LHCN-M2 (cell line): ENCODE results near the gene NOP14. TPM values are rescaled to one million over a fixed set of nuclear protein-coding genes. Genes with fewer than 3 reads are reported as not detected.
"Not testable (repeated sequence)": the region's sequence is repeated elsewhere in the genome, so short reads cannot be mapped to it uniquely, and the experiment has no call there.

Experiments
- DNase-seq: peaks from one replicate; pipeline ENCODE4 v3.0.0-alpha.2; 2012; ENCODE audit warnings: low read depth
- total RNA-seq: library from RNA; depleted of rRNA; stranded (reverse); fragments of >200 nt; gene quantifications from 2 replicates; pipeline ENCODE4 v1.2.3, GENCODE V29; 2014

The NOP14 gene
- total RNA-seq, 1 experiment from 2014 or later = 33.1 TPM

DNA sequence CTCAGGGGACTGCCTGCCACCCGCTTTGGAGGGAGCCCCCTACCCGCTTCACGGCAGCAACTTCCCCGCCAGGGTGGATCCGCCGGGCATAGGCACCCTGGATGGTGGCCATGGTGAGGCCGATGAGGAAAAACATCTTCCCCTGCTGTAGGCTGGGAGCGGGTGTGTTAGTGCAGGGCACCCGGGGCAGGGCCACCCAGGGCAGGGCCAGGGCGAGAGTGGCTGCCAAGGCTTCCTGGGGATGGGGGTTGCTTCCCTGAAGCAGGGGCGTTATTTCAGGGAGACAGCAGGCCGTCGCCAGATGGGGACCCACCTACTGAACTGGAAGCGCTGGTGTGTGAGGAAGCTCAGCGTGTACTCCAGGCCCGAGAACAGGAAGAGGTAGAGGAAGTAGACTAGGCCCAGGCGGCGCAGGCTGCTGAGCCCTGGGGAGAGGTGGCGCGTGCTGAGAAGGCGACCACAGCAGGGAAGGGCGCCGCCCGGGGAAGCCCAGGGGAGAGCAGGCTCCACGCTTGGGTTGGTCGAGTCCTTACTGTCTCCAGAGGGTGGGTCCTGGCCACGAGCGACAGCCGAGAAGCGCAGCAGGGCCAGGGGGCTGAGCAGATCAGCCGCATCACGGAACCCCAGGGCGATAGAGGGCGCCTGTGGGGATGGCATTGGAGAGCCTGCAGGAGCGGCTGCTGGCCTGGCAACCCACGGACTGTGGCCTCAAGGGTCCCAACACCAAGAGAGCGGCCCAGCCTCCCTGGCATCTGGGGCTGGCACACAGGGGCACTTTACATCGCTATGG, 31.5 kb downstream of the NOP14 start:
- no peak for DNase-seq

DNA sequence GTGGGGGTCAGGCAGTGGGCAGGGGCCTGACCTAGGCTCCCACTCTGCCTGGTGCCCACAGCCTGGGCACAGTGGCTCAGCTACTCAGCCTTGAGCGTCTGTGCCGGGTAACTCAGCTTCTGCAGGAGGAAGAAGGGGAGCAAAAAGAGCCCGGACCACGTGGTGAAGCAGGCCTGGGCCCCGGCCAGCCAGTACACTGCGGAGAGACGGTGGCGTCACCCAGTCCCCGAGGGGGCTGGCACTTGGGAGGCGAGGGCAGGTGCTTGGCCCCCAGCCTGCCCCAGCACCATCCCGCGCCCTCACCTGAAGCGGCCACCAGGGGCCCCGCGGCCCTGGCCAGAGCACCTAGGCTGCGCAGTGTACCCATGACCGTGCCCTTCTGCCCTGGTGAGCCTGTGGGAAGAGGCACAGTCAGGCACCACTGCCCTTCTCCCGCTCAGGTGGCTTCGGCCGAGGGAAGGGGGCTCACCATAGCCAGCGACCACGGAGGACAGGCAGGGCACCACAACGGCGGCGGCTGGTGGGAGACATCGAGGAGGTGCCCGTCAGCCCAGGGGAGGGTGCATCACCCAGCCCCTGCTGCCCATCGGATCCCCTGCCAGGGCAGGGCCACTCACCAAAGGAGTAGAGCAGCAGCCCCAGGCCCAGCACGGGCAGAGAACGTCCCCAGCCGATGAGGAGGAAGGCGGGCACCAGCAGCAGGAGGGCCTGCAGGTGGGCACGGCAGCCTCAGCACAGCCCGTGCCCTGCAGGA, 32.3 kb downstream of the NOP14 start:
- DNase-seq = no peak

DNA sequence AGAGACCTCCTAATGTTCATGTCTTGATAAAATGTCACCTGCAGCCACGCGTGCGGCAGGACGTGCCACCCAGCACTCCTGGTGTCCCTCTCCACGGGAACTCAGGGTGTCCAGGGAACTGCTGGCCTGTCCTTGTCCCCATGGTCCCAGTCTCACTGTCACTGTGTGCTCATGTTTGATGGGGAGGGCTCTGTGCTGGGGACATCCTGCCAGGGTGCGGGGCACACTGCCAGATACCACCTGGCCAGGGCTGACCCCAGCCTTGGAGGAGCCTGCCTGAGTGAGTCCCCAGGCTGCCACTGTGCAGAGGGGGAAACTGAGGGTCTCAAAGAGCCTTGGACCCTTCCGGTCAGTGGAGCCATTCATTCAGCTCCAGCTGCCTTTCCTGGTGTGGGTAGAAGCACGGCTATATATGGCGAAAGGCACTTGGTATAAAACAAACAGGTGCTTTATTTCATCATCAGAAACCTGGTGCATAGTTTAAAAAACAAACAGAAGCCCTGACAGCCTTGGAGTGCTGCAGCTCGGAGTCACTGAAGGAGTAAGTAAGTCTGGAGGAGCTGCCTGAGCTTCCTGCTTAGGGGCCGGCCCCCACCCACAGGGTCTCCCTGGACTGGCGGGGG, 33.0 kb downstream of the NOP14 start:
- no peak for DNase-seq

DNA sequence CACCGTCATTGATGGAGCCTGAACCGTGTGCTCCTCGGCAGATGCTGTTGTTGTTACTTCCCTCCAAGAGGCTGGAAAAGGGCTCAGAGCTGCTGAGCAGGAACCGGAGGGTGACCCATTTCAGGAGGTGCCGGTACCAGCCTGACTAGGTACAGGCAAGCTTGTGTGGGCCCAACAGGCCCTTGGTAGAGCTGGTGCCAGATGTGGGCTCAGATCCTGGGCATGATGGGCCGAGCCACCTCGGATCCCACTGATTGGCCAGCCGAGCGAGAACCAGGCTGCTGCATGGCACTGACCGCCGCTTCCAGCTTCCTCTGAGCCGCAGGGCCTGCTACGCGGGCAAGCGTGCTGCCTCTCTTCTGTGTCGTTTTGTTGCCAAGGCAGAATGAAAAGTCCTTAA, 33.7 kb downstream of the NOP14 start:
- DNase-seq = no peak

DNA sequence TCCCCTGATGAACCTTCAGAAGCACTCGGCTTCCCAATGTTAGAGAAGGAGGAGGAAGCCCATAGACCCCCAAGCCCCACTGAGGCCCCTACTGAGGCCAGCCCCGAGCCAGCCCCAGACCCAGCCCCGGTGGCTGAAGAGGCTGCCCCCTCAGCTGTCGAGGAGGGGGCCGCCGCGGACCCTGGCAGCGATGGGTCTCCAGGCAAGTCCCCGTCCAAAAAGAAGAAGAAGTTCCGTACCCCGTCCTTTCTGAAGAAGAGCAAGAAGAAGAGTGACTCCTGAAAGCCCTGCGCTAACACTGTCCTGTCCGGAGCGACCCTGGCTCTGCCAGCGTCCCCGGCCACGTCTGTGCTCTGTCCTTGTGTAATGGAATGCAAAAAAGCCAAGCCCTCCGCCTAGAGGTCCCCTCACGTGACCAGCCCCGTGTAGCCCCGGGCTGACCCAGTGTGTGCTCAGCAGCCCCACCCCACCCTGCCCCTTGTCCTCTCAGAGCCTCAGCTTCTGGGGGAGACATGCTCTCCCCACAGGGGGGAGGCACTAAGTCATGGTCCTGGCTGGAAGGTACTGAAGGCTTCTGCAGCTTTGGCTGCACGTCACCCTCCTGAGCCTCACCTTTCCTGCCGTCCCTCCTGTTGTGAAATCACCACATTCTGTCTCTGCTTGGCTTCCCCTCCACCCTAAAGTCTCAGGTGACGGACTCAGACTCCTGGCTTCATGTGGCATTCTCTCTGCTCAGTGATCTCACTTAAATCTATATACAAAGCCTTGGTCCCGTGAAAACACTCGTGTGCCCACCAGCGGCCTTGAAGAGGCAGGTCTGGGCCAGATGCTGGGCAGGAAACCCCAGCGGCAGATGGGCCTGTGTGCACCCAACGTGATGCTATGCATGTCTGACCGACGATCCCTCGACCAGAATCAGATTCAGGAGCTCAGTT, 34.7 kb downstream of the NOP14 start:
- no peak for DNase-seq

DNA sequence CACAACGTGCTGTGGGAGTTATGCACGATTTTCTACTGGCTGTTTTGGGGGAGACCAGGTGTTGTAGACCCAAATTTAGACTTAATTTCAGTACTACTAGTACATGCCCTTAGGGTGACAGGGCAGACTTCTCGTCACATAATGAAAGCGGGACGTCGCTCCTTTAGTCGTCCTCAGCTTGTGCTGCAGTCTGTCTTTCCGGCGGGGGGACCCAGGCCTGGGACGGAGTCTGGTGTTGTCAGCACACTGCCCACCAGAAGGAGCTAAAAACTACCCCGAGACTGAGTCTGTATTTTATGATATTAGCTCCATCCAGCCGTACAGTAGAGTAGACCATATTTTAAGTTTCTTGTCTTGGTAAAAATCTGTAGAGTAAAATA, 35.5 kb downstream of the NOP14 start:
- DNase-seq = no peak

DNA sequence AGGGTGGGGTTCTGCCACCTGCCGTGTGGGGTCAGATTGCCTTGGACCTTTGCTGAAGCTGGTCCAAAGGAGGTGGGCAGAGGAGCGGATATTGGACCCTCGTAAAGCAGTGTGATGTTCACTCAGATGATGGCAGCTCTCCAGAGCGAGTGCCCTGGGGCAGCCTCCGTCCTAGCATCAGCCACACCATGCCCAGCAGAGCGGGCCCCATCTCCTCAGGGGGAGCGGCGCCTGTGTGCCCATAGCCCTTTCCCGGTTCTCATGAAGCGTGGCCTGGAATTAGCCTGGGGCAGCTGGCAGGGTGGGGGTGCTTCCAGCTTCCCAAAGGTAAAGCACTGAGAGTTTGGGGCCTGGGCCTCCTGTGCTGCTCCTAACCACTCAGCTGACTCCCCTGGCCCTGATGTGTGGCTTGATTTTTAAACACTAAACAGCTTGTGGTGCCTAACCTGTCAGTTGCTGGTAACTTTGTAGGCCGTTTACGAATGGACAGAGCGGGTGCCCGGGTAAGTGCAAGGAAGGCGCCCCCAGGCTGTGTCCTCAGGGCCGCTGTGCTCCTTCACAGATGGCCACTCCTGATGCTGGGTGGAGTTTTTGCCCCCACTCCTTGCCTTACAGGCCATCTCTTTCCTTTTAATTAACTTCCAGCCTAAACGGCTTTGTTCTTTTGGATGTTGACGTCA, 36.0 kb downstream of the NOP14 start:
- no peak for DNase-seq

DNA sequence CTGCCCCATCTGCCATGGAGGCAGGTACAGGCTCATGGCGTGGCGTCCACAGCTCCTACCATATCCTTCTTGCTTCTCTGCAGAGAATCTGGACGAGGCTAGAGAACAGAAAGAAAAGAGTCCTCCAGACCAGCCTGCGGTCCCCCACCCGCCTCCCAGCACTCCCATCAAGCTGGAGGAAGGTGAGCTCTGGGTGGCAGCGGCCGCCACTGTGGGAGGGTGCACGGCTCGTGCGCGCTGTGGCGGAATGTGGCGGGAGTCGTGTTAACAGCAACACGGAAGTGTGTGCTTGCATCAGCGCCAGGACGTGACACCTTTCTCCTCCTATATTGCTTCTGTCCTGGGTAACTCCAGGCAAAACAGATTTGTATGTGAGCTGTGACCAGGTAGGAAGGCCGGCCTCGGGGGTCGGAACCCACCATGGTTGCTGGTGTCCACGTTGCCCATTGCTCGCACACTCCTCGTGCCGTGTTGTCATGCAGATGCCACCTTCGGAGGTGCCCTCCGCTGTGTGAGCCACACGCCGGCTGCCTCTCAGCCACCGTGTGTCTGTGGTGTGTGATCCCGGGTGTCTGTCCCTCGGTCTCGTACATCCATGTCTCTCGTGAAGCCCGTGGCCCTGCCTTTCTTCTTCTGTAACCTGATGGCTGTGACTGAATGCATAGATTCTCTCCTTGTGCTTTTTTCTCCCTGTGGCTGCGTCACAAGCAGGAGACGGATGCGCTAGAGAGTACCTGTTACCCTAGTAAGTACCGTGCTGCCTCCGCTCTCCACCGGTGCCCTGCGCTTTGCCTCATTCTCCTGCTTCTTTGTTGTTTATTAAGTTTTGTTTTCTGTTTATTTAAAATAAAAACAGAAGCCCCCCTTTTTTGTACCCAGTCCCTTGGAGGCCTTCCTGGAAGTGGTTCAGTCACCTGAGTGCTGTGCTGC, 37.0 kb downstream of the NOP14 start:
- DNase-seq = no peak

DNA sequence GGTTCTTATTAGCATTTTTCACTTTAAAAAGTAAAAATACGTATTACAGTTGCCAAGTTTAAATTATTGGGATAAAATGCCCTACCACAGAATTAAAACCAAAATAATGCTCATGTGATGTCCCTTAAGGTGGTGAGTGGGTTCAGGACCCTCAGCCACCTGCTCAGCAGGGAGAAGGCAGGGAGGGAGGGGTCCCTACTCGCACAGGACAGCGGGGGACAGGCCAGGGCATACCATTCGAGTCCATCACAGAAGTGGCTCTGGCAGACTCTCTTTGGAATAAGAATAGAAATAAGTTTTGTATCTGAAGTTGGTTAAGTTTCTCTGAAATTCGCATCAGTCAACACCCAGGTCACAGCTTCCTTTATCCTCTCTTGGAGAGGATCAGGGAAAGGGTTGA, 37.7 kb downstream of the NOP14 start:
- DNase-seq = no peak

DNA sequence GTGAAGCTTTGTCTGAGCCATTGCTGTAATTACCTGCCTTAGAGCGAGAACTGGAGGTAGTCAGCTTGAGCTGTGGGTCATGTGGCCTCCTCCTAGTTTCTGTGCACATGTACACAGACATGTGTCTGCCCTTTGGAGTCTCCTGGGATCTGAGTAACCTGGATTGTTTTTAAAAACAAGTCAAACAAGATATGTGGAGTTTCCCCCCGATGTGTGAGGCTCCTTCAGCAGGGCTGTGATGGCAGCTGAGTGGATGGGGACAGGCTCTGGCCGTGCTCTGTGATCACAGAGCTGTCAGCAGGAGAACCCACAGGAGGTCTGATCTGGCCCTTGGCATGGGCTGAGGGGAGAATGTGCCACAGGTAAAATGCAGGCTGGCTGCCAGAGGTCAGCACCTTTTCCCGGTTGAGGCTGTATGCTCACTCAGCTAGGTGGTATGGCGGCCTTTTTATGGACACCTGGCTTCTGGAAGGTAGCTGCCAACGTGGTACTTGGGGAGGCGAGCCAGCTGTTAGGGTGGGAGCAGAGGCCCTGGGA, 38.4 kb downstream of the NOP14 start:
- no peak for DNase-seq

DNA sequence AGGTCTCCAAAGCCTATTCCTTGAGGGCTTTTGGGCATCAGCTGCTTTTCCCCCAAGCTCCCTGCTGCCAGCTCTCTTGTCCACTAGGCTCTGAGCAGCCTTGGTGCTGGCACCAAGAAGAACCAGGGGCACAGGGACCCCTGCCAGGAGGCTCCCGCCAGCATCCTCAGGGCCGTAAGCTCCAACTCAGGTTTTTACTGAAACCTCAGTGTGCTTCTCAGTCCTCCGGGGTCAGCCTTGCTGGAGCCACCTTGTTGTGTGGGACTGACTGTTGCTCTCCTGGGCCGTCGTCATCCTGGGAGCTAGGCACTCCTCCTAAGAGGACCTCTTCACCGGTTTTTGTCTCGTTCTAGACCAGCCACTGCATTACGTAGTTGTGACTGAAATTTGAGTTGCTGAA, 38.9 kb downstream of the NOP14 start:
- no peak for DNase-seq

DNA sequence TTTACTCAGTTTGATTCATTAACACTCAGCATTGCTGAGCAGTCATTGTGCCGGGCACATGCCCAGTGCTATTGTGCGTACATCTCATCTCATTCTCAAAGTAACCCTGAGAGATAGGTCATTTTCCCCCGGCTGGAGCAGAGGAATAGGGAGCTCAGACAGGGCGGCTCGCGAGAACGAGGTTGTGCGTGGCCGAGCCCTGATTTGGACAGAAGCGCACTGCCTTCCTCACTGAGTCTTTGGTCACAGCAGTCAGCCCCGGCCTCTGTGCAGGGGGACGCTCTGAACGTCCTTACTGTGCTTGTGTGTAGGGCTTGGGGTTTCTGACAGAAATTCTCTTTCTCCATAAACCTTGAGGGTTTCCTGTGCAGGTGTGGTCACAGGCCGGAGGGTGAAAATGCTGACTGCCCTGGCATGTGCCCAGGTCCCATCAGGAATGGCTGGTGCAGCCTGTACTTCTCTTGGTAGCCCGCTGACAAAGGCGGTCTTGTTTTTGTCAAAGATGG, 39.5 kb downstream of the NOP14 start:
- DNase-seq = no peak

DNA sequence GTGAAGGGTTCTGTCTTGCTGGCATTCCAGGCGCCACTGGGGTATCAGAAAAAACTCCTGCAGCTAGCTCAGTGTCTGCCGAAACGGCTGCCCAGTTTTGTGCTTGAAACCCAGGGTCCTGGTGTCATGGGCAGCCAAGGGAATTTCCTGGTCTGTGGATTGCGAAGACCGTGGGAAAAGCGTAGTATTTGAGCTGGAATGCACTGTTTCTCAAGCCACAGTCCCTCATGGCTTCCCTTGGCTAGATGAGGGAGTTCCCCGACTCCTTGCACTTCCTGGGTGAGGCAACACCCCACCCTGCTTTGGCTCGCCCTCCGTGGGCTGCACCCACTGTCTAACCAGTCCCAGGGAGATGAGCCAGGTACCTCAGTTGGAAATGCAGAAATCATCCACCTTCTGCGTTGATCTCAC, 40.1 kb downstream of the NOP14 start:
- DNase-seq = no peak

DNA sequence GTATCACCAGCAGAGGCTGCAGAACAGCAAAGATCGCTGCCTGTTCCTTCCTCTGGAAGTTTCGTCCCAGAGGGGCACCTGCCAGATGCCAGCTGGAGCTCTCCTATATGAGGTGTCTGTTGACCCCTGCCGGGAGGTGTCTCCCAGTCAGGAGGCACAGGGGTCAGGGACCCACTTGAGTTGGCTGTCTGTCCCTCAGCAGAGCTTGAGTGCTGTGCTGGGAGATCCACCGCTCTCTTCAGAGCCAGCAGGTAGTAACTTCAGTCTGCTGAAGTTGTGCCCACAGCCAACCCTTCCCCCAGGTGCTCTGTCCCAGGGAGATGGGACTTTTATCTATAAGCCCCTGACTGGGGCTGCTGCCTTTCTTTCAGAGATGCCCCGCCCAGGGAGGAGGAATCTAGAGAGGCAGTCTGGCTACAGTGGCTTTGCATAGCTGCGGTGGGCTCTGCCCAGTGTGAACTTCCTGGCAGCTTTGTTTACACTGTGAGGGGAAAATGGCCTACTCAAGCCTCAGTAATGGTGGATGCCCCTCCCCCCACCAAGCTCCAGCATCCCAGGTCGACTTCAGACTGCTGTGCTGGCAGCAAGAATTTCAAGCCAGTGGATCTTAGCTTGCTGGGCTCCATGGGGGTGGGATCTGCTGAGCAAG, 40.6 kb downstream of the NOP14 start:
- not testable (repeated sequence) for DNase-seq

DNA sequence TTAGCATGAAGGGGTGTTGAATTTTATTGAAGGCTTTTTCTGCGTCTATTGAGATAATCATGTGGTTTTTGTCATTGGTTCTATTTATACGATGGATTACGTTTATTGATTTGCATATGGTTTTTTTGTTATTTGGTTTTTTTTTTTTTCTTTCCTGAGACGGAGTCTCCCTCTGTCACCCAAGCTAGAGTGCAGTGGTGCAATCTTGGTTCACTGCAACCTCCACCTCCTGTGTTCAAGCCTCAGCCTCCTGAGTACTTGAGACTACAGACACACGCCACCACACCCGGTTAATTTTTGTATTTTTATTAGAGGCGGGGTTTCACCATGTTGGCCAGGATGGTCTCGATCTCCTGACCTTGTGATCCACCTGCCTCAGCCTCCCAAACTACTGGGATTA, 44.5 kb downstream of the NOP14 start:
- DNase-seq = not testable (repeated sequence)

DNA sequence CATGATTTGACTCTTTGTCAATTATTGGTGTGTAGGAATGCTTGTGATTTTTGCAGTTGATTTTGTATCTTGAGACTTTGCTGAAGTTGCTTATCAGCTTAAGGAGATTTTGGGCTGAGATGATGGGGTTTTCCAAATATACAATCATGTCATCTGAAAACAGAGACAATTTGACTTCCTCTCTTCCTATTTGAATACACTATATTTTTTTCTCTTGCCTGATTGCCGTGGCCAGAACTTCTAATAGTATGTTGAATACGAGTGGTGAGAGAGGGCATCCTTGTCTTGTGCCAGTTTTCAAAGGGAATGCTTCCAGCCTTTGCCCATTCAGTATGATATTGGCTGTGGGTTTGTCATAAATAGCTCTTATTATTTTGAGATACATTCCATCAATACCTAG, 44.9 kb downstream of the NOP14 start:
- not testable (repeated sequence) for DNase-seq

DNA sequence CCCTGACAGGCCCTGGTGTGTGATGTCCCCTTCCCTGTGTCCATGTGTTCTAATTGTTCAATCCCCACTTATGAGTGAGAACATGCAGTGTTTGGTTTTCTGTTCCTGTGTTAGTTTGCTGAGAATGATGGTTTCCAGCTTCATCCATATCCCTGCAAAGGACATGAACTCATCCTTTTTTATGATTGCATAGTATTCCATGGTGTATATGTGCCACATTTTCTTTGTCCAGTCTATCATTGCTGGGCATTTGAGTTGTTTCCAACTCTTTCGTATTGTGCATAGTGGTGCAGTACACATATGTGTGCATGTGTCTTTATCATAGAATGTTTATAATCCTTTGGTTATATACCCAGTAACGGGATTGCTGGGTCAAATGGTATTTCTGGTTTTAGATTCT, 46.5 kb downstream of the NOP14 start:
- DNase-seq = not testable (repeated sequence)

DNA sequence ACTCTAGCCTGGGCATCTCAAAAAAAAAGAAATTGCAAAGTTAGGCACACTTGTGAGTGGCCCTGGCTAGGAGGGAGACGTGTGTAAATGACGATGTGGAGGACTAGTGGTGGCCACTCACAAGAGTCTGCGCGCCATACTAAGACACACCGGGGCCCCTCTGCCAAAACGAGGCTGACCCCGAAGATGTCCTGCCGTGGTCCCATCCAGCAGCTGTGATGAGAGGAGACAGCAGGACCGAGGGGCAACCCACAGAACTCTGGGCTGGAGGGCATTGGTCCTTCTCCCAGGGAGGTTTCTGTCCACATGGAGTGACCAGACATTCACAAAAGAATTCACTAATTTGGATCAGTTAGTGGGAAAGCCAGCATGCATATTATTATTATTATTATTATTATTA, 47.4 kb downstream of the NOP14 start:
- DNase-seq = no peak
